ENCODE data around the gene MROH9.

The MROH9 gene

GRCh38 chr1:170978371-170978910 lies 43.1 kb downstream of the MROH9 start:
- DNase-seq = no peak

GRCh38 chr1:170985406-170985805 lies 50.1 kb downstream of the MROH9 start:
- DNase-seq = no peak

- DNase-seq = no peak
Measured at GRCh38 chr1:170986901-170987300, 51.6 kb downstream of the MROH9 start.

GRCh38 chr1:170987424-170987823 lies 52.1 kb downstream of the MROH9 start:
- DNase-seq = no peak

GRCh38 chr1:170993151-170993550 lies 57.8 kb downstream of the MROH9 start:
- no peak for DNase-seq

- DNase-seq = no peak
Measured at GRCh38 chr1:170993717-170994116, 58.4 kb downstream of the MROH9 start.

GRCh38 chr1:171014880-171015279 lies 79.5 kb downstream of the MROH9 start:
- no peak for DNase-seq

GRCh38 chr1:171017426-171017825 lies 82.1 kb downstream of the MROH9 start:
- no peak for DNase-seq

- no peak for DNase-seq
Measured at GRCh38 chr1:171019971-171020370, 84.6 kb downstream of the MROH9 start.

- DNase-seq = no peak
Measured at GRCh38 chr1:171032822-171033702, 97.7 kb downstream of the MROH9 start.

- no peak for DNase-seq
Measured at GRCh38 chr1:171037626-171038025, 102.3 kb downstream of the MROH9 start.

- no peak for DNase-seq
Measured at GRCh38 chr1:171038284-171038683, 103.0 kb downstream of the MROH9 start.

GRCh38 chr1:171048014-171048413 lies 112.7 kb downstream of the MROH9 start:
- DNase-seq = no peak

- no peak for DNase-seq
Measured at GRCh38 chr1:171052977-171053376, 117.6 kb downstream of the MROH9 start.

- DNase-seq = no peak
Measured at GRCh38 chr1:171055966-171056643, 120.8 kb downstream of the MROH9 start.

- DNase-seq = no peak
Measured at GRCh38 chr1:171061425-171062143, 126.2 kb downstream of the MROH9 start.

GRCh38 chr1:171062902-171063301 lies 127.6 kb downstream of the MROH9 start:
- DNase-seq = no peak

- DNase-seq = no peak
Measured at GRCh38 chr1:171075041-171075440, 139.7 kb downstream of the MROH9 start.

- DNase-seq = no peak
Measured at GRCh38 chr1:171081314-171081753, 146.0 kb downstream of the MROH9 start.

GRCh38 chr1:171081763-171082201 lies 146.4 kb downstream of the MROH9 start:
- no peak for DNase-seq

GRCh38 chr1:171082606-171083005 lies 147.3 kb downstream of the MROH9 start:
- no peak for DNase-seq

- DNase-seq = no peak
Measured at GRCh38 chr1:171083222-171083621, 147.9 kb downstream of the MROH9 start.

- no peak for DNase-seq
Measured at GRCh38 chr1:171084091-171084490, 148.8 kb downstream of the MROH9 start.

Data from stimulated activated CD4-positive, alpha-beta T cell treated with anti-CD3 and anti-CD28 coated beads, Interleukin-15, amount 100 ng/mL, for 24 hours (primary cell).